ENCODE measurements around the gene SLC31A1. TPM values are rescaled to one million over a fixed set of nuclear protein-coding genes. Genes with fewer than 3 reads are reported as not detected.
A peak's percentile ranks its signal among the peaks of the same experiment; 100 is the strongest.
"Not testable (repeated sequence)": the region's sequence is repeated elsewhere in the genome, so short reads cannot be mapped to it uniquely, and the experiment has no call there.

Gene SLC31A1
- total RNA-seq, 1 experiment from 2014 or later, result 13.5 TPM

GRCh38 chr9:113223963-113224362 is 2.6 kb downstream of the SLC31A1 start:
- peak overlapping the region; percentile 74 for H3K4me2 ChIP-seq (ENCODE audit: low read depth, low read length, poor library complexity, severe bottlenecking)

GRCh38 chr9:113227436-113227835 is 6.1 kb downstream of the SLC31A1 start:
- Histone ChIP-seq H4K20me1 (ENCODE audit: insufficient read depth, low read depth, low read length) (no peaks in the 10 kb centered on the region), H3K4me1 (ENCODE audit: low read length) (peaks cover 35% of the 10 kb centered on the region), H3K27ac (ENCODE audit: low read length) (no peak overlapping the region), H3K79me2 (ENCODE audit: low read length) (peaks cover 46% of the 10 kb centered on the region), H3K27me3 (ENCODE audit: low read length) (no peaks in the 10 kb centered on the region), H2AFZ (ENCODE audit: low read length) (no peak overlapping the region), H3K9me3 (ENCODE audit: low read length) (no peaks in the 10 kb centered on the region), H3K36me3 (ENCODE audit: insufficient read depth, low read length) (peaks cover 11% of the 10 kb centered on the region; the same call in 1 of the 2 replicates), H3K9me2 (replicated peaks; ENCODE audit: insufficient read depth, low read length) (no peaks in the 10 kb centered on the region), H3K4me3 (ENCODE audit: low read length) (no peak overlapping the region), H3K4me2 (ENCODE audit: low read depth, low read length, poor library complexity, severe bottlenecking) (no peak overlapping the region), H3K9ac (ENCODE audit: low read length) (no peak overlapping the region)
- DNase-seq, result peak; percentile 19

More at GRCh38 chr9:113223963-113224362, 2.6 kb downstream of the SLC31A1 start:
- Histone ChIP-seq H2AFZ (ENCODE audit: low read length) (no peak overlapping the region), H3K27me3 (ENCODE audit: low read length) (no peaks in the 10 kb centered on the region), H3K9me3 (ENCODE audit: low read length) (no peaks in the 10 kb centered on the region), H4K20me1 (ENCODE audit: insufficient read depth, low read depth, low read length) (no peaks in the 10 kb centered on the region), H3K27ac (ENCODE audit: low read length) (no peak overlapping the region), H3K79me2 (ENCODE audit: low read length) (peaks cover 63% of the 10 kb centered on the region), H3K9ac (ENCODE audit: low read length) (no peak overlapping the region), H3K9me2 (replicated peaks; ENCODE audit: insufficient read depth, low read length) (no peaks in the 10 kb centered on the region), H3K4me1 (ENCODE audit: low read length) (peaks cover 47% of the 10 kb centered on the region), H3K4me3 (ENCODE audit: low read length) (no peak overlapping the region), H3K36me3 (ENCODE audit: insufficient read depth, low read length) (peaks cover 11% of the 10 kb centered on the region; the same call in 1 of the 2 replicates)
- peak; percentile 28 for DNase-seq

GRCh38 chr9:113228130-113228665 is 6.9 kb downstream of the SLC31A1 start:
- H3K4me3 ChIP-seq (ENCODE audit: low read length), result no peak overlapping the region
- H3K9me3 ChIP-seq (ENCODE audit: low read length), result no peaks in the 10 kb centered on the region
- no peaks in the 10 kb centered on the region for H4K20me1 ChIP-seq (ENCODE audit: insufficient read depth, low read depth, low read length)
- no peak overlapping the region for H3K9ac ChIP-seq (ENCODE audit: low read length)
- H3K36me3 ChIP-seq (ENCODE audit: insufficient read depth, low read length), result peaks cover 11% of the 10 kb centered on the region; the same call in 1 of the 2 replicates
- peaks cover 35% of the 10 kb centered on the region for H3K4me1 ChIP-seq (ENCODE audit: low read length)
- no peak overlapping the region for H2AFZ ChIP-seq (ENCODE audit: low read length)
- no peak overlapping the region for H3K27ac ChIP-seq (ENCODE audit: low read length)
- peaks cover 41% of the 10 kb centered on the region for H3K79me2 ChIP-seq (ENCODE audit: low read length)
- DNase-seq, result peak; percentile 2
- H3K9me2 ChIP-seq (replicated peaks; ENCODE audit: insufficient read depth, low read length), result no peaks in the 10 kb centered on the region
- H3K27me3 ChIP-seq (ENCODE audit: low read length), result no peaks in the 10 kb centered on the region
- H3K4me2 ChIP-seq (ENCODE audit: low read depth, low read length, poor library complexity, severe bottlenecking), result no peak overlapping the region

- Histone ChIP-seq H3K79me2 (ENCODE audit: low read length) (peaks cover 25% of the 10 kb centered on the region; the same call in 1 of the 2 replicates), H3K9me3 (ENCODE audit: low read length) (no peaks in the 10 kb centered on the region), H3K27me3 (ENCODE audit: low read length) (no peaks in the 10 kb centered on the region), H3K4me2 (ENCODE audit: low read depth, low read length, poor library complexity, severe bottlenecking) (no peak overlapping the region), H3K9me2 (replicated peaks; ENCODE audit: insufficient read depth, low read length) (no peaks in the 10 kb centered on the region), H3K4me3 (ENCODE audit: low read length) (no peak overlapping the region), H4K20me1 (ENCODE audit: insufficient read depth, low read depth, low read length) (0 out of 2 replicates have a peak, but pooled peaks cover under 1% of the 10 kb centered on the region), H3K36me3 (ENCODE audit: insufficient read depth, low read length) (0 out of 2 replicates have a peak, but pooled peaks cover 4% of the 10 kb centered on the region), H3K4me1 (ENCODE audit: low read length) (peaks cover 55% of the 10 kb centered on the region), H3K27ac (ENCODE audit: low read length) (no peak overlapping the region), H3K9ac (ENCODE audit: low read length) (no peak overlapping the region), H2AFZ (ENCODE audit: low read length) (no peak overlapping the region)
- no peak for DNase-seq
Measured at GRCh38 chr9:113231701-113232100, 10.4 kb downstream of the SLC31A1 start.

- Histone ChIP-seq H3K79me2 (ENCODE audit: low read length) (peaks cover 17% of the 10 kb centered on the region; the same call in 1 of the 2 replicates), H3K4me2 (ENCODE audit: low read depth, low read length, poor library complexity, severe bottlenecking) (peak overlapping the region; percentile 54), H3K4me1 (ENCODE audit: low read length) (peaks cover 41% of the 10 kb centered on the region), H4K20me1 (ENCODE audit: insufficient read depth, low read depth, low read length) (peaks cover 21% of the 10 kb centered on the region; the same call in 1 of the 2 replicates)
- not testable (repeated sequence) for DNase-seq; H3K36me3 ChIP-seq (ENCODE audit: insufficient read depth, low read length); H2AFZ ChIP-seq (ENCODE audit: low read length); H3K9ac ChIP-seq (ENCODE audit: low read length); H3K9me3 ChIP-seq (ENCODE audit: low read length); H3K9me2 ChIP-seq (replicated peaks; ENCODE audit: insufficient read depth, low read length); H3K27me3 ChIP-seq (ENCODE audit: low read length); H3K27ac ChIP-seq (ENCODE audit: low read length); H3K4me3 ChIP-seq (ENCODE audit: low read length)
Measured at GRCh38 chr9:113235701-113236255, 14.4 kb downstream of the SLC31A1 start.

- Histone ChIP-seq H4K20me1 (ENCODE audit: insufficient read depth, low read depth, low read length) (peaks cover 32% of the 10 kb centered on the region; the same call in 1 of the 2 replicates), H3K4me1 (ENCODE audit: low read length) (peaks cover 39% of the 10 kb centered on the region), H3K36me3 (ENCODE audit: insufficient read depth, low read length) (no peaks in the 10 kb centered on the region), H3K27ac (ENCODE audit: low read length) (no peak overlapping the region), H3K27me3 (ENCODE audit: low read length) (no peaks in the 10 kb centered on the region), H3K4me3 (ENCODE audit: low read length) (no peak overlapping the region), H3K4me2 (ENCODE audit: low read depth, low read length, poor library complexity, severe bottlenecking) (no peak overlapping the region), H3K9me2 (replicated peaks; ENCODE audit: insufficient read depth, low read length) (no peaks in the 10 kb centered on the region), H3K9ac (ENCODE audit: low read length) (no peak overlapping the region), H2AFZ (ENCODE audit: low read length) (no peak overlapping the region), H3K79me2 (ENCODE audit: low read length) (peaks cover 15% of the 10 kb centered on the region; the same call in 1 of the 2 replicates), H3K9me3 (ENCODE audit: low read length) (no peaks in the 10 kb centered on the region)
- no peak for DNase-seq
Measured at GRCh38 chr9:113237026-113237425, 15.7 kb downstream of the SLC31A1 start.

GRCh38 chr9:113238202-113238858 is 17.0 kb downstream of the SLC31A1 start:
- Histone ChIP-seq H3K27me3 (ENCODE audit: low read length) (no peaks in the 10 kb centered on the region), H3K79me2 (ENCODE audit: low read length) (peaks cover 7% of the 10 kb centered on the region; the same call in 1 of the 2 replicates), H4K20me1 (ENCODE audit: insufficient read depth, low read depth, low read length) (peaks cover 38% of the 10 kb centered on the region; the same call in 1 of the 2 replicates), H3K9me2 (replicated peaks; ENCODE audit: insufficient read depth, low read length) (no peaks in the 10 kb centered on the region), H2AFZ (ENCODE audit: low read length) (no peak overlapping the region), H3K4me2 (ENCODE audit: low read depth, low read length, poor library complexity, severe bottlenecking) (no peak overlapping the region), H3K4me3 (ENCODE audit: low read length) (no peak overlapping the region), H3K27ac (ENCODE audit: low read length) (no peak overlapping the region), H3K9me3 (ENCODE audit: low read length) (no peaks in the 10 kb centered on the region), H3K36me3 (ENCODE audit: insufficient read depth, low read length) (no peaks in the 10 kb centered on the region), H3K9ac (ENCODE audit: low read length) (no peak overlapping the region), H3K4me1 (ENCODE audit: low read length) (peaks cover 38% of the 10 kb centered on the region)
- no peak for DNase-seq

GRCh38 chr9:113238859-113239232 is 17.5 kb downstream of the SLC31A1 start:
- Histone ChIP-seq H2AFZ (ENCODE audit: low read length) (no peak overlapping the region), H3K27ac (ENCODE audit: low read length) (no peak overlapping the region), H3K9me2 (replicated peaks; ENCODE audit: insufficient read depth, low read length) (no peaks in the 10 kb centered on the region), H3K4me2 (ENCODE audit: low read depth, low read length, poor library complexity, severe bottlenecking) (no peak overlapping the region), H3K4me1 (ENCODE audit: low read length) (peaks cover 32% of the 10 kb centered on the region), H3K36me3 (ENCODE audit: insufficient read depth, low read length) (no peaks in the 10 kb centered on the region), H3K9me3 (ENCODE audit: low read length) (no peaks in the 10 kb centered on the region), H3K79me2 (ENCODE audit: low read length) (0 out of 2 replicates have a peak, but pooled peaks cover 4% of the 10 kb centered on the region), H3K9ac (ENCODE audit: low read length) (no peak overlapping the region), H4K20me1 (ENCODE audit: insufficient read depth, low read depth, low read length) (peaks cover 38% of the 10 kb centered on the region; the same call in 1 of the 2 replicates), H3K4me3 (ENCODE audit: low read length) (no peak overlapping the region), H3K27me3 (ENCODE audit: low read length) (no peaks in the 10 kb centered on the region)
- no peak for DNase-seq

All from Karpas-422 (cell line).